NCI-H524 treated with DMSO at 0.1 percent for 48 hours (cell line): ENCODE measurements around the gene KCNK5.

Experiments
- DNase-seq: peaks from one replicate; lab custom pipeline; 2025; lab: John Stamatoyannopoulos, UW

KCNK5 gene

GRCh38 chr6:39197922-39198500 lies 31.3 kb downstream of the KCNK5 start:
- DNase-seq = no peak

DNA sequence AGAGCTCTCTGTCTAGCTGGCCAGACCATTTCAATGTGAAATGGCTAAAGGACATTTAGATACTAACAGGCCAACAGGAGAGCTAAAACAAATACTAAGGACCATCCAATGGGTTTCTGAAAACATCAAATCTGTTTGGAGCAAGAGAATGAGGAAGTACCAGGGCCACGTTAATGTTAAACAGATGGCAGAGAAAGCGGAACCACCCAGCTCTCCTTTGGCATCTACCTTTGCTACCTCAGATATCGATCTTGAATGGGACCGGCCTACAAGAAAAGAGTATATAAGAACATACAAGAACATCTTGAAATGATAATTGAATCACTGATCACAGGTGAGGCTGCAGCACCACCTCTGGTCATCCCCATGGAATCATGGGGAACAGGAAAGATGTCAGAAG lies 31.8 kb downstream of the KCNK5 start:
- no peak for DNase-seq

GRCh38 chr6:39196673-39197091 lies 32.6 kb downstream of the KCNK5 start:
- DNase-seq = no peak

DNA sequence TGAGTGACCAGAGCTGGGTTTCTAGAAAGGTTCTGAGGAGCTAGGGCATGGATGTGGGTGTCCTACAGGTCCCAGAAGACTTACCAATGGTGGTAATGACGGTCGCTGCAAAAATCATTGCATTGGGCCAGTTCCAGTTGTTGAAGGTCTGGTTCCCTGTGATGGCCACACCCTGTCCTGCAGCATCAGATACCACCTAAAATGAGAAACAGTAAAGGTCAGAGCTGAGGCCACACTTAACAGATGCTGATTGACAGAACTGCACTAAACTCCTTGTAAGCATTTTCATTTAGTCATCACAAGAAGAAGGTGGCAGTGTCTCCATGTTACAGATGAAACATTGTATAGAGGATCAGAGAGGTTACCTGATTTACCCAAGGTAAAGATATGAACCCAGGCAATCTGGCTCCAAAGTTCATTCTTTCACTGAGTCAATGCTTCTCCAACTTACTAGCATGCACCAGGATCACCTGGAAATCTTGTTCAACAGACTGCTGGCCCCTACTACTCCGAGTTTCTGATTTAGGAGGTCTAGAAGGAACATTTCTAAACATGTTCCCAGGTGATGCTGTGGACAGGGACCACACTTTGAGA lies 33.4 kb downstream of the KCNK5 start:
- DNase-seq = no peak

GRCh38 chr6:39194466-39194865 lies 34.8 kb downstream of the KCNK5 start:
- no peak for DNase-seq

DNA sequence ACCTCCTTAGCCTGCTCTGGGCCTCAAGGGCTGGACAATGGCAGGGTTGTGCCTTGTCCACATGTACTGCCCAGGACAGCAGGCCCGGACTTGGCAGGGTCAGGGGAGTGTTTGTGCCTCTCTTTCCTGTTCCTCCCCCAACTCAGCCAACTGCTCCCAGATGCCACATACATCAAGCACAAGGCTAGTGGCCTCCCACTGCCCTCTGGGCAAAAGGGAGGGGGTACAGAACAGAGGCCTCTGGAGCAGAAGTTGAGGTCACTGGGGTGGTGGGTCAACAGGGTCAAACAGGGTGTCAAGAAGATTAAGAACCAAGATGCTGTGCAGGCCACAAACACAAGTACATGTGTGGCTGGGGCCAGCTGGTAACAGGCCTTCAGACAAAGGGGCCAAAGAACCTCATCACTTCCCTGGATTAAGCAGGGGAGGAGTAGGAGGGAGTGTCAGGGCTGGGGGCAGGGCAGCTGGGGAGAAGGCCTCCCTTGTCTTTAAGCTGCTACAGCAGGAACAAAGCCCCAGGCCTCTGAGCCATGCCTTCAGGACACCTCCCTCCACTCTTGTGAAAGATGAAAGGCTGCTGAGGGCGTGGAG lies 36.0 kb downstream of the KCNK5 start:
- no peak for DNase-seq

DNA sequence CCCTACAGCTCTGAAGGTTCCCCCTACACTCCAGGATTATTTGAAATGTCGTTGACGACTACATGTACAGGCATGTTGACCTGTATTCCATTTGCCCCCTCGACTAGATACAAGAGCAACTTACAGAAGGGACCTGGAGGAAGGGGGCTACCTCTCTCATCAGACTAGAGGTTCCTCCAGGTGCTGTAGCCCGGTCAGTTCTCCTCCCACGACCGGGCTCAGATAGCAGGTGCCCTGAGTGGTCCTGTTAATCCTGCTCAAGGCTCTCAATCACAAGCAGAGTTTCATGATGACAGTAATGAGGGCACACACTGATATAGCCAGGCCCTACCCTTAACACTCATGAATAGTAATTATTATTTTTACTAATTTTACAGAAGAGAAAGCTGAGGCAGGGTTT lies 36.5 kb downstream of the KCNK5 start:
- DNase-seq = no peak

- no peak for DNase-seq
These were observed 37.9 kb downstream of the KCNK5 start for GRCh38 chr6:39191236-39191930.

DNA sequence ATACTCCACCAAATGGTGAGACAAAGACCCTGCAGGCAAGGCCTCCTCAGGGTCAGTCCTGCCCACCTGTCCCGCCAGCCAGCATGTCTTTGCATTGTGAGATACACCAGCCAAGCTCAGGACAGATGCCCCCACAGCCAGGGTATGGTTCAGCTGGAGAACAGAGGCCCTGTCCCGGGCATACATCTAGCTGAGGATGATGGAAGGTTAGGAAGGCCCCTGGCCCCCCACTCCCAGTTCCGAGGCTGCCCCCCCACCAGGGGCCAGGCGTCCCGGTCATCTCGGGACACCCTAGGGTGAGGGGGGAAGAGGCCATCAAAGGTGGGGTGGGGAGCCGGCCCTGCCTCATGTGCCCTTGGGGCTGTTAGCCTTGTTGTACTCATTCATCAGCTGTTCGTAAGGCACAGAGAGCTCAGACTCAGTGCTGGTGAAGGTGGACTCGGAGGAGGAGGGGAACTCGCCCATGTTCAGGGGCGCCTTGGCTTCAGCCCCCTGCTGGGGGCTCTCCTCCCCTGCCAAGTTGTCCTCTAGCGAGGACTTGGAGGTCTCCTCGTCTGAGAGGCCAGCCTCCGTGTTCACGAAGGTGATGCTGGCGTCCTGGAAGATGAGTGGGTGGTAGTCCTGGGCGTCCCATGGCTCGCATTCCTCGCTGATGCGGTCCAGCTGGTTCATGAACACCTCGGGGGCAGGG lies 38.6 kb downstream of the KCNK5 start:
- DNase-seq = no peak

DNA sequence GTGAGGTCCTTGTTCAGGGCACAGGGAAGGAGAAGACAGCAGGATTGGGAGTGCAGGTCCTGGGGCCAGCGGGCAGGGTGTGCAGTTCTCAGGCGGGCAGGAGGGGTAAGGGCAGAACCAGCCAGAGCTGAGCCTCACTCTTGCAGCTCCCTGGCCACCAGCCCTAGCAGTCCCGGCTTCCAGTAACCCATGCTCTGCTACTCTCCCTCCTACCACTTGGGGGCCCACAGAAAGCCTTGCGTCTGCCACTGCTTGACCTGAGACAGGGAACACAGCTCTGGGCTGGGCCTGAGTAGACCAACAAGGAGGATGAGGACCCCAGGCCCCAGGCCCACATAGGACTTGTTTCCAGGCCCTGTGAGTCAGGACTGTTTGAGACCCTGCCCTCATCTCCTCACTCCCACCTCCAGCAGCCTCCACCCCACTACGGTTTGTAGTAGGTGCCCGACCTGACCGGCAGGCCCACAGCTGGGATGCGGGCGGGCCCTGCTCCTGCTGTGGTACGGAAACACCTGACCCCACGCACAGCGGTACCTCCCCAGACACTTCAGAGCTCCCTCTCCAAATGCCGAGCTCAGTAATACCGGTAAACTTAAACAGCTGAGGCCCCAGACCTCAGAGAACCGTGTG lies 39.2 kb downstream of the KCNK5 start:
- DNase-seq = no peak

GRCh38 chr6:39189131-39189530 lies 40.1 kb downstream of the KCNK5 start:
- DNase-seq = no peak

DNA sequence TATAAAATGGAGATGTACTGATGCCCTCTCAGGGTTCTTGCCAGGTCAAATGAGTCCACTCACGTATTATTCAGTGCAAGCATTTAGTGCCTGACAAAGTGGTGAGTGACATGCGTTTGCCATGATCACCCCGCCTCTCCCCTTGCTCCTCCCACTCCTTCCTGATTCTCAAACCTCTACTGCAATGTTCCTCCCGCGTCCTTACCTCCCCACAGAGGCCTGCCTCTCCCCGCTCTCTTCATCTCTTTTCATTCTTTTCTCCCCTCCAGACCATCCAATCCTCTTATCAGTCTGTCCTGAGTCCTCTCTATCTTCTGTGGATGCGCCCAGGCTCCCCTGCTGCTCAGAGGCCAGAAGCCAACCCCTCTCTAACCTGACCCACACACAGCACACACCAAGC lies 40.7 kb downstream of the KCNK5 start:
- no peak for DNase-seq

GRCh38 chr6:39188098-39188450 lies 41.2 kb downstream of the KCNK5 start:
- DNase-seq = no peak

DNA sequence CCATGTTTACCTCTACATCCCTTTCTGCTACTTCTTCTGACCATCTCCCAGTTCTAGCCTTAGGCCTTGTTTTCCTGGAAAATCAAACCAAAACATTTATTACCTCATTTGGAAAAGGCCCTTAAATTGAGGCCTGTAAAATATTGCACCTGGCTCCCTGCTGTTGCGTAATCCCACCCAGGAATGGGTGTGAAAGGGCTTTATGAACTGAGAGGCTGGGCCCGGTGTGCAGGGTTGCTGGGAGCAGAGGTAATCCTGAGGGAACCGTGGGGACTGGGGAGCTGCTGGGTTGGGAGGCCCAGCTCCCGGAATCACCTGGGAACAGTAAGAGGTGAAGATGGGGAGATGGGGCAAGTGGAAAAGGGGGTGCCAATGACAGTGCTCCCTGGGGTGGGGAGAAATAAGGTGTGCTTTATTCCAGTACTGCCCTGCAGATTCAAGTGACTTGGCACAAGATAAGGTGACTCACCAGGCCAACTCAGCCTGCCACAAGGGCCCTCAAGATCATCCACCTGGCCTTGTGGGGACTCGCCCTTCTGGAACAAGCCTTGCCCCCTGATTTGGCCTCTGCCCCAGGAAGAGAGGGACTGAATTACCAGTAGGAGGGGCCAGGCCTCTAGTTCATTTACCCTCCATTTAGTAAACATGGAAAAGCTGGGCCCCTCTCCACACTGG lies 44.2 kb downstream of the KCNK5 start:
- no peak for DNase-seq

GRCh38 chr6:39182604-39183003 lies 46.7 kb downstream of the KCNK5 start:
- DNase-seq = no peak

DNA sequence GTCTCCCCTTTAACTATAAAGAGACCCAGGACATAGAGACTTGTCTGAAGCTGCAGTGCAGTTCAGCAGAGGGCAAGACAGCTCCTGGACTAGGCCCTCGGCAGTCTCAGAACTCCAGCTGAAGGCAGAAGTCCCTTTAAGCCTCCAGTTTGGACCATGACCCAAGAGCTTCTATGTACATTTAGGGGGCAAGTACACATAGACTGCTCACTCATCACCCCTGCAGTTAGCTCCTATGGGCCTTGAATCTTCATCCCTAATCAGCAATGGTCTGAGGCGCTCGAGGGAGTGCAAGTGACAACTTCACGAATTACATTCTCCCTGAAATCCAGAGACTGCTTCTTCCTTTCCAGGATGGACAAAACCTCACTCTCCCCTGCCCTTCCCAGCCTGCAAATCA lies 47.4 kb downstream of the KCNK5 start:
- no peak for DNase-seq

DNA sequence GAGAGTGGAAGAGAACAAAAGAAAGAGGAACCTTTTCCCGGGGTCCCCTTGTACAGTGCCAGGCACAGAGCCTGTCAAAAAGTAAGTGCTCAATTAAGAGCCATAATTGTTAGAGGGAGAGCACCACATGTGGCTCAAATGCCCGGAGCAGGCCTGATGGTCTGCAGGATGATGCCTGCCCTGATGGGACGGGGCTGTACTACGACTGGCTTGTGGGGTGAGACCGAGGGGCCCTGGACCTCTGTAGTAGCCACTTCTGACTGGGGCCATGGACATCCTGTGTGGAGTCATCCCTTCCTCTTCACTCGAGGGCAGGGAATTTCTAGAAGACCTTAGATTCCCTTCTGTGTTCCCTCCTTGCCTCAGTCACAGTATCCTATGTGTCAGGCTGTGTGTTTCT lies 47.9 kb downstream of the KCNK5 start:
- DNase-seq = no peak

- no peak for DNase-seq
These were observed 50.5 kb downstream of the KCNK5 start for GRCh38 chr6:39178804-39179203.

- no peak for DNase-seq
These were observed 51.0 kb downstream of the KCNK5 start for GRCh38 chr6:39178235-39178634.

DNA sequence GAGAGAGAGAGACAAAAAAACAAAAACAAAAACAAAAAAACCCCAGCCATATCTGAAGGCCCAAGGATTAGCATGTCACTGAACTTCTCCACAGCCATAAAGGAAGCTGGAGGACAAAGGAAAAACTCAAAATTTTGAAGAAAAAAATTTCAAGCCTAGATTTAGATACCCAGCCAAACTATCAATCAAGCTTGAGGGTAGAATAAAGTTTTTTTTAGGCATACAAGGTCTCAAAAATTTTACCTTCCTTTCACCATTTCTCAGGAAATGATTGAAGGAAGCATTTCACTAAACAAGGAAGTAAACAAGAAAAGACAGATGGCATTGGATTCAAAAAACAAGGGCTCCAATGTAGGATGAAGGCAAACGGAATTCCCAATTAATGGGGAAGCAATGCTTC lies 52.1 kb downstream of the KCNK5 start:
- no peak for DNase-seq

GRCh38 chr6:39173270-39173669 lies 56.0 kb downstream of the KCNK5 start:
- DNase-seq = no peak

DNA sequence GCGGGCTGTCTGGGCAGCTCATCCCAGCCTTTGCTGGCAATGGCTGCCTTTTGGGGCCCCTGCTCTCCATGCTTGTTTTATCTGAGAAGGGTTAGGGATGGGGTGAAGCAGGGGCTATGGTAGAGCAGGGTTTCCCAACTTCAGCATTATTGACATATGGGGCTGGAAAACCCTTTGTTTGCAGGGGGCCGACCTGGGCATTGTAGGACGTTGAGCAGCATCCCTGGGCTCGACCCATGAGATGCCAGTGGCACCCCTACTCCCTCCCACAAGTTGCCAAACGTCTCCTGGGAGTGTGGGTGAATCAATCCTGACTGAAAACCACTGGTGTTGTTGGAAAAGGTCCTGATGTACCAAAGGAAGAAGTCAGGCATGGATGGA lies 56.9 kb downstream of the KCNK5 start:
- DNase-seq = no peak
